ENCODE measurements around the gene UBAC2. TPM values are rescaled to one million over a fixed set of nuclear protein-coding genes. Genes with fewer than 3 reads are reported as not detected.
A peak's percentile ranks its signal among the peaks of the same experiment; 100 is the strongest.

The UBAC2 gene
- total RNA-seq, 1 donor from 2014 or later, result 57.7 TPM

- Histone ChIP-seq H3K4me3 (no peak overlapping the region), H3K36me3 (no peaks in the 10 kb centered on the region), H3K27me3 (no peaks in the 10 kb centered on the region), H3K9me3 (no peaks in the 10 kb centered on the region), H3K27ac (no peak overlapping the region), H3K4me1 (peaks cover 4% of the 10 kb centered on the region)
- TF ChIP-seq, protein P1, sequence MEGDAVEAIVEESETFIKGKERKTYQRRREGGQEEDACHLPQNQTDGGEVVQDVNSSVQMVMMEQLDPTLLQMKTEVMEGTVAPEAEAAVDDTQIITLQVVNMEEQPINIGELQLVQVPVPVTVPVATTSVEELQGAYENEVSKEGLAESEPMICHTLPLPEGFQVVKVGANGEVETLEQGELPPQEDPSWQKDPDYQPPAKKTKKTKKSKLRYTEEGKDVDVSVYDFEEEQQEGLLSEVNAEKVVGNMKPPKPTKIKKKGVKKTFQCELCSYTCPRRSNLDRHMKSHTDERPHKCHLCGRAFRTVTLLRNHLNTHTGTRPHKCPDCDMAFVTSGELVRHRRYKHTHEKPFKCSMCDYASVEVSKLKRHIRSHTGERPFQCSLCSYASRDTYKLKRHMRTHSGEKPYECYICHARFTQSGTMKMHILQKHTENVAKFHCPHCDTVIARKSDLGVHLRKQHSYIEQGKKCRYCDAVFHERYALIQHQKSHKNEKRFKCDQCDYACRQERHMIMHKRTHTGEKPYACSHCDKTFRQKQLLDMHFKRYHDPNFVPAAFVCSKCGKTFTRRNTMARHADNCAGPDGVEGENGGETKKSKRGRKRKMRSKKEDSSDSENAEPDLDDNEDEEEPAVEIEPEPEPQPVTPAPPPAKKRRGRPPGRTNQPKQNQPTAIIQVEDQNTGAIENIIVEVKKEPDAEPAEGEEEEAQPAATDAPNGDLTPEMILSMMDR (IDR thresholded peaks at IDR 0.05), result no peak
- TF ChIP-seq POLR2A (IDR thresholded peaks at IDR 0.05) (no peak), POLR2AphosphoS5 (IDR thresholded peaks at IDR 0.05; ENCODE audit: insufficient read depth in 1 of 2, low read depth in 1 of 2) (no peak)
- DNase-seq (ENCODE audit: extremely low spot score in 2 of 2), result no peak
- intact Hi-C loops (cut with DNase I), result no loop called here
Observed at GRCh38 chr13:99182439-99182838, 18.2 kb upstream of the UBAC2 start.

GRCh38 chr13:99185606-99186005, 15.0 kb upstream of the UBAC2 start:
- Histone ChIP-seq H3K4me1 (no peaks in the 10 kb centered on the region), H3K9me3 (no peaks in the 10 kb centered on the region), H3K4me3 (no peak overlapping the region), H3K36me3 (no peaks in the 10 kb centered on the region), H3K27me3 (no peaks in the 10 kb centered on the region), H3K27ac (no peak overlapping the region)
- TF ChIP-seq POLR2AphosphoS5 (IDR thresholded peaks at IDR 0.05; ENCODE audit: insufficient read depth in 1 of 2, low read depth in 1 of 2), result no peak
- TF ChIP-seq, protein P1 (IDR thresholded peaks at IDR 0.05), result no peak
- TF ChIP-seq POLR2A (IDR thresholded peaks at IDR 0.05), result no peak
- peak in 1 of 2 donors; percentile 49 for DNase-seq (ENCODE audit: extremely low spot score in 2 of 2)
- intact Hi-C loops (cut with DNase I), result no loop called here

DNA sequence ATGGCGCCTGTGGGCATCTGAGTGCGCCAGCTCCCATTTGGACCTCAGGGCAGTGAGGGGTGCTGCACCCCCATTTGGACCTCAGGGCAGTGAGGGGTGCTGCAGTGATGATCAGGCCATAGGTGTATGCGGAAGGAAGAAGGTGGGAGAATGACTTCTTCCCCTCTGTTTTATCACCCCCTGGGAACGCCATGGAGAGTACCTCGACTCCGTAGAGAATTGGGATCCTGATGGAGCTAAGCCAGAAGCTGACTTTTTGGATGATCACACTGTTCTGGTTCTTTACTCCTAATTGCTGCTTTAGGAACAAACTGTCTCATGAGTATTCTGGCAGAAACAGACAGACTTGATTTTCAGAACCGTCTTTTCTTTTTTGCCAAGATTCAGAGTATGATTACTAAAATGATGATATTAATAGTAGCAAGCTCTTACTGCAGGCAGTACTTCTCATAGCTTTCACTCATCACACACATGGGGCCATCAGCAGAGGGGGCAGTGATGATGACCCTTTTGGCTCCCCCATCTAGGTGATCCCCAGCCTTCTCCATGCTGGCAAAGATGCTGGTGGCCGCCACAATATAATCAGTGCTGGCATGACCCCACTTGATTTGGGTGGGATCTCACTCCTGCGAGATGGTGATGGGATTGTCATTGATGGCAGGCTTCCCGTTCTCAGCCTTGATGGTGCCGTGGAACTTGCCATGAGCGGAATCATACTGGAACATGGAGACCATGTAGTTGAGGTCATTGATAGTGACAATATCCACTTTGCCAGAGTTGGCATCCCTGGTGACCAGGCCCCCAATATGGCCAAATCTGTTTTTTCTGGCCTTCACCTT, 10.3 kb upstream of the UBAC2 start:
- Histone ChIP-seq H3K4me3 (no peak overlapping the region), H3K27me3 (no peaks in the 10 kb centered on the region), H3K36me3 (no peaks in the 10 kb centered on the region), H3K9me3 (no peaks in the 10 kb centered on the region), H3K4me1 (peaks cover 5% of the 10 kb centered on the region), H3K27ac (no peak overlapping the region)
- DNase-seq (ENCODE audit: extremely low spot score in 2 of 2), result peak in 1 of 2 donors; percentile 49
- intact Hi-C loops (cut with DNase I), result no loop called here
- no peak for TF ChIP-seq POLR2AphosphoS5 (IDR thresholded peaks at IDR 0.05; ENCODE audit: insufficient read depth in 1 of 2, low read depth in 1 of 2)
- TF ChIP-seq, protein P1 (IDR thresholded peaks at IDR 0.05), result no peak
- no peak for TF ChIP-seq POLR2A (IDR thresholded peaks at IDR 0.05)

- DNase-seq (ENCODE audit: extremely low spot score in 2 of 2), result peak in 1 of 2 donors; percentile 49
- intact Hi-C loops (cut with DNase I), result no loop called here
- H3K9me3 ChIP-seq, result no peaks in the 10 kb centered on the region
- H3K36me3 ChIP-seq, result no peaks in the 10 kb centered on the region
- H3K27ac ChIP-seq, result no peak overlapping the region
- TF ChIP-seq POLR2A (IDR thresholded peaks at IDR 0.05) (no peak), POLR2AphosphoS5 (IDR thresholded peaks at IDR 0.05; ENCODE audit: insufficient read depth in 1 of 2, low read depth in 1 of 2) (no peak)
- TF ChIP-seq, protein P1 (IDR thresholded peaks at IDR 0.05), result no peak
- peaks cover 5% of the 10 kb centered on the region for H3K4me1 ChIP-seq
- no peaks in the 10 kb centered on the region for H3K27me3 ChIP-seq
- H3K4me3 ChIP-seq, result no peak overlapping the region
Observed at GRCh38 chr13:99191336-99191899, 9.2 kb upstream of the UBAC2 start.
